GM18517 (cell line): Measurements from ENCODE around the gene ARL4A.
"Not testable (repeated sequence)": the region's sequence is repeated elsewhere in the genome, so short reads cannot be mapped to it uniquely, and the experiment has no call there.

ENCODE experiments used
- ATAC-seq: cut with Tn5 transposase; IDR thresholded peaks from one replicate; pipeline ENCODE4 v1.9.1; 2021; ENCODE audit warnings: mild to moderate bottlenecking, moderate library complexity; ENCODE audit not compliant: unreplicated experiment

The ARL4A gene

DNA sequence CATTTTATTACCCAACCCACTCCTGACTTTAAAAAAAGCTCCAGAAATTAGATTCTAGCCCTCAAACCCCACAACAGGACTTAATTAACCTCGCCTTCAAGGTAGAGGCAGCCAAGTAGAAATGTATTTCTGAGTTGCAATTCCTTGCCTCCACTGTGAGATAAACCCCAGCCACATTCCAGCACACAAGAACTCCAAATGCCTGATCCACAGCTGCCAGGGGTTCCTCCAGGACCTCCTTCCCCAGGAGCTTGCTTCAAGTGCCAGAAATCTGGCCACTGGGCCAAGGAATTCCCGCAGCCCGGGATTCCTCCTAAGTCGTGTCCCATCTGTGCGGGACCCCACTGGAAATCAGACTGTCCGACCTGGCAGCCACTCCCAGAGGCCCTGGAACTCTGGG, 25.9 kb upstream of the ARL4A start:
- no peak for ATAC-seq

GRCh38 chr7:12670000-12670729, 17.3 kb upstream of the ARL4A start:
- ATAC-seq, result no peak

- ATAC-seq, result no peak
Observed at GRCh38 chr7:12670743-12671520, 16.5 kb upstream of the ARL4A start.

GRCh38 chr7:12673436-12673835, 14.0 kb upstream of the ARL4A start:
- ATAC-seq, result not testable (repeated sequence)

GRCh38 chr7:12674053-12674452, 13.4 kb upstream of the ARL4A start:
- no peak for ATAC-seq

- no peak for ATAC-seq
Observed at GRCh38 chr7:12674861-12675260, 12.6 kb upstream of the ARL4A start.

DNA sequence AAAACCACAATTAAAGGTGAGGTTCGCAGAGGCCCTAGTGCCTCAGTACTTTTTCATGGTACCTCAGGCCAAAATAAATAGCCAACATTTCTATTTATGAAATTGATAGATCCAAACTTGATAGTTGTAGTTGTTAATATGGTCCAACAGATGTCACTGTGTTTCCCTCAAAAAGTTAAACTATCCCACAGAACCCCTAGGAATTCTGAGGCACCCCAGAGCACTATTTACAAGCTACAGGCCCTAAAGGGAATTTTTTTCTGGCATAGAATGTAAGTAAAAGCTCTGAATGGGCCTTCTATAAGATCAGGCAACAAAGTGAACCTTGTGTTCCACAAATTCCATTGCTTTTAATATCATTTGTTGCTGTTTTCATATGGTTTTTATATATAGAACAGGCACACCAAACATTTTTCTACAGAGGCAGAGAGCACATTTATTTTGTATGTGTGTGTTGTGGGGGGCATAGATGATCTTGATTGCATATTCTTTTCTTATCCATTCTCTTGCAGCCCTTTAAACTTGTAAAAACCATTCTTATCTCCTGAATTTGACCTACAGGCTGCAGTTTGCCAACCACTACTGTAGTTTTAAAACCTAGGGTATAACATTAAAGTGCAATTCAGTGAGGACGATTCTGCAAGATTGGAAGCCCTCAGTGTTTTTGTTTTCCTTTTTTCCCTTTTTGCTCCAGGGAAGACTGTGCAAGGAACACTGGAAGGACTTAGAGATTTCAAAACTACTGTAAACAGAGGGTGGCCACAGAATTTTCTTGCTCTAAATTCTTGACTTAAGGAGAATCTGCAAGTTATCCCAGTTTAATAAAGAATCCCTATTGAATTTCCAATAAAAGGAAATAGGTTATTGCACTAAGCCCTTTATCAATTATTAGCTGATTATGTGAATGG, 3.5 kb upstream of the ARL4A start:
- ATAC-seq, result no peak

GRCh38 chr7:12684733-12685132, 2.7 kb upstream of the ARL4A start:
- ATAC-seq, result no peak

DNA sequence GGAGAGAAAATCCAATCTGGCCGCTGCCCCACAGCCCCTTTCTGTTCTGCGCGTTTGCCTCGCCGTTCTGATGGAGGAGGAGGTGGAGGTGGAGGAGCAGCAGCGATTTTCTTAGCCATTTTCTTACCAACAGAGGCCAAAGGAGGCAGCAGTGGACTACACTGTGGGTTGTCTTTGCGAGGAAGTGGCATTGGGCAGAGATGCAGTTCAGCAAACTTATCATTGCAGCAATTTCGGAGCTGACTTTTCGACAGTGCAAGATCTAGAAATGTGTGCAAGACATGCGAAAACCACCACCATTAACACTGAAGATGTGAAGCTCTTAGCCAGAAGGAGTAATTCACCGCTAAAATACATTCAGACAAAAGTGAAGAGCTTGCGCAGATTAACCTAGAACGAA, 1.9 kb upstream of the ARL4A start:
- ATAC-seq, result no peak

DNA sequence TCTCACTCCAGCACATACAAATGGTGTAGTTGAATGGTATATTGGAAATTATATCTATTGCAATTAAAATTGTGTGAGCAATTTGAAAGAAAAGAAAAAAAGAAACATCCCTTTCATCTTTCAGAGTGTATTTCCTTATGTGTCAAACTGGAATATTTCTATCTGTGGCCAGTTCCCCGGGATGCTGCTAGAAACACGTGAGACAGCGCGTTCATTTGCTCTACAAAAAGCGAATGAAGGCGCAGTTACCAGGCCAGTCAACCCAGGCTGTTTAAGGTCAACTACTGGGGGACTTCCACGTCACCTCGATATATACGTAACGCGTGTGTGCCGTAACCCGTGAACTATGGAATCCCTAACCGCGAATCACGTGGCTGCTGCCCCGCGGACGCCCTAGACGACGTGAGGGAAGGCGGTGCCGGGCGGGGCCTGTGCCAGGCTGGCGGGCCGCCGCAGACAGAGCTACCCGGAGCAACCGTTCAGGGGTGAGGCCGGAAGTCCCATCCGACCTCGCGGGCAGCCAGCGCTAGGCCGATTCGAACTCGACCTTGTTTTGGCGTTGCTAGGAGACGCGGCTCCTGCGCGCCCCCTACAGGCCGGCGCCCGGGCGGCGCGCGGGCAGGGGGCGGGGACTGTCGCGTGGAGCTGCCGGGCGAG, 1.1 kb upstream of the ARL4A start:
- peak; percentile 89 for ATAC-seq

DNA sequence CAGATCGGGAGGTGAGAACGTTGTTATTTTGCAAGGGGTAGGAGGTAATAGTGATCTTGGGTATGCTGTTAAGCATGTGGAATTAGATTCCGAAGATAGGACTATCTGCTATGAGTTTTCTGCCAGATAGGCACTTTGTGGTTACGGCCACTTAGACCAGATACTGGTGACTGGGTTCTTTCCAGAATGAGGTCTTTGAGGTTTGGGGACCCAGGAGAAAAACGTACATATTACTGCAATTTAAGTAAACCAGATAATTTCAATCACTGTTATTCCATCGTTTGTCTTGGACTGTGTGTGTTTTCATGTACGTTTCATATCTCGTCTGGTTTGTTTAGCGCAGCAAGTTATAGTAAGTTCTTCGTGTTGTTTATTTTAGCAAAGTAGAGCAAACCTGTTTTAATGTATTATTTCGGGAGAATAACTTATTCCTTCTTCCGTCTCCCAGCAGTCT, 312 bp downstream of the ARL4A start:
- no peak for ATAC-seq

GRCh38 chr7:12688485-12689170, 1.2 kb downstream of the ARL4A start:
- not testable (repeated sequence) for ATAC-seq

DNA sequence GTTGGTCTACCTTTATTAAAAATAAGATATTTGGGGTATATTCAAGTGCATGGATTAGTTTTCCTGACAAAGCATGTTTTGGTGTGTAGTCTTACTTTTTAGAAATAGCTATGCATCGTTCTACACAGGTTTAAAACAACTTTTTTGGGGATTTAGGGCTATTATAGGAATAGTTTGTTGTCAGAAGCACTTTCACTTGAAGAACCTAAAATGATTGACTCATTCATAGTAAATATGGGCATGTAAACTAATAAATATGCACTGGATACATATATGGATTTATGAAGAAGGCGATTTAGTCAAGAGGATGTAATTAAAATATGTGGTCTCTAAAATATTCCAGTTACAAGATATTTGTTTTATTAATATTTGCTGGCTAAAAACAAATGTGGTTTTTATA, 2.0 kb downstream of the ARL4A start:
- no peak for ATAC-seq

- ATAC-seq, result no peak
Observed at GRCh38 chr7:12690041-12690878, 2.8 kb downstream of the ARL4A start.

- ATAC-seq, result not testable (repeated sequence)
Observed at GRCh38 chr7:12691388-12691787, 4.0 kb downstream of the ARL4A start.

GRCh38 chr7:12692035-12692434, 4.6 kb downstream of the ARL4A start:
- no peak for ATAC-seq

GRCh38 chr7:12692479-12693259, 5.2 kb downstream of the ARL4A start:
- no peak for ATAC-seq

GRCh38 chr7:12694817-12695216, 7.4 kb downstream of the ARL4A start:
- no peak for ATAC-seq
